IMR-90 (cell line): ENCODE results near the gene KCTD5. TPM values are rescaled to one million over a fixed set of nuclear protein-coding genes. Genes with fewer than 3 reads are reported as not detected.

Experiments
- ATAC-seq: fragments of 200-7000 bp; cut with Tn5 transposase; 2 replicates; pipeline ENCODE4 v1.9.1; 2020; ENCODE audit warnings: low read depth, mild to moderate bottlenecking, moderate library complexity
- BruUV-seq: library from RNA; stranded (reverse); fragments of 400-500 nt; replicated peaks from 2 replicates; lab custom pipeline; 2021; lab: Mats Ljungman, UMichigan
- CTCF ChIA-PET: fragments of 300-600 bp; formaldehyde crosslinking; extraction: SDS; loops from one replicate; lab custom pipeline; 2021; ENCODE audit warnings: antibody characterized with exemption; lab: Yijun Ruan, JAX
- POLR2A ChIA-PET: fragments of 300-600 bp; sonication (Branson Sonifier 250); formaldehyde crosslinking; loops from one replicate; lab custom pipeline; 2022; ENCODE audit warnings: antibody characterized with exemption; ENCODE audit not compliant: unreplicated experiment; lab: Charles Lee
- DNase-seq: peaks from one replicate; pipeline ENCODE4 v3.0.0; 2013
- H2AFZ ChIP-seq: replicated peaks from 2 replicates; pipeline ENCODE3; 2013; ENCODE audit warnings: low read length, mild to moderate bottlenecking; ENCODE audit not compliant: poor library complexity
- H2AK5ac ChIP-seq: 2 replicates; pipeline ENCODE4 v1.6.1; 2013; ENCODE audit warnings: low read depth, low read length, inconsistent platforms
- H2AK9ac ChIP-seq: replicated peaks from 2 replicates; pipeline ENCODE3; 2013; ENCODE audit warnings: mild to moderate bottlenecking, low read depth, low read length, moderate library complexity; ENCODE audit not compliant: poor library complexity
- H2BK120ac ChIP-seq: 2 replicates; pipeline ENCODE4 v1.6.1; 2013; ENCODE audit warnings: low read depth, low read length, inconsistent platforms
- H2BK15ac ChIP-seq: 3 replicates; pipeline ENCODE4 v1.6.1; 2013; ENCODE audit warnings: low read depth, low read length, inconsistent platforms
- H2BK20ac ChIP-seq: 2 replicates; pipeline ENCODE4 v1.6.1; 2013; ENCODE audit warnings: low read depth, mild to moderate bottlenecking, inconsistent platforms, low read length, moderate library complexity
- H2BK5ac ChIP-seq: 2 replicates; pipeline ENCODE4 v1.6.1; 2013; ENCODE audit warnings: mild to moderate bottlenecking, low read depth, low read length, inconsistent platforms; ENCODE audit not compliant: poor library complexity, severe bottlenecking
- H3K14ac ChIP-seq: replicated peaks from 2 replicates; pipeline ENCODE4 v1.6.1; 2013; ENCODE audit warnings: low read depth, low read length, inconsistent platforms
- H3K18ac ChIP-seq: 2 replicates; pipeline ENCODE4 v1.6.1; 2013; ENCODE audit warnings: low read depth, low read length, control low read depth
- H3K23ac ChIP-seq: 2 replicates; pipeline ENCODE4 v1.6.1; 2013; ENCODE audit warnings: low read depth, low read length, inconsistent platforms
- H3K27ac ChIP-seq: 2 replicates; pipeline ENCODE4 v1.5.1; 2013; ENCODE audit warnings: mild to moderate bottlenecking, control low read depth, low read length; ENCODE audit not compliant: insufficient read depth
- H3K27me3 ChIP-seq: 2 replicates; pipeline ENCODE4 v1.6.1; 2013; ENCODE audit warnings: low read length; ENCODE audit not compliant: control insufficient read depth, insufficient read depth
- H3K36me3 ChIP-seq: 2 replicates; pipeline ENCODE4 v1.6.1; 2013; ENCODE audit warnings: low read length, mixed read lengths; ENCODE audit not compliant: control insufficient read depth, insufficient read depth
- H3K4ac ChIP-seq: 2 replicates; pipeline ENCODE4 v1.6.1; 2013; ENCODE audit warnings: low read depth, low read length, inconsistent platforms
- H3K4me1 ChIP-seq: 2 replicates; pipeline ENCODE4 v1.6.1; 2013; ENCODE audit warnings: low read length, mixed read lengths; ENCODE audit not compliant: control insufficient read depth, insufficient read depth
- H3K4me2 ChIP-seq: 2 replicates; pipeline ENCODE4 v1.6.1; 2013; ENCODE audit warnings: low read depth, mild to moderate bottlenecking, control low read depth, low read length, moderate library complexity
- H3K4me3 ChIP-seq: 2 replicates; pipeline ENCODE4 v1.5.1; 2013; ENCODE audit warnings: low read depth, mild to moderate bottlenecking, control low read depth, low read length, moderate library complexity; ENCODE audit not compliant: insufficient read depth
- H3K56ac ChIP-seq: 2 replicates; pipeline ENCODE4 v1.6.1; 2013; ENCODE audit warnings: low read length, inconsistent platforms; ENCODE audit not compliant: insufficient read depth; ENCODE audit errors: extremely low read depth
- H3K79me1 ChIP-seq, 2 experiments: 2 replicates each; pipeline ENCODE4 v1.6.1; 2013; ENCODE audit warnings: low read length in 2 of 2, inconsistent platforms in 1 of 2, low read depth in 1 of 2
- H3K9ac ChIP-seq: 2 replicates; pipeline ENCODE4 v1.6.1; 2013; ENCODE audit warnings: low read depth, low read length, control low read depth
- H3K9me1 ChIP-seq: 2 replicates; pipeline ENCODE4 v1.6.1; 2013; ENCODE audit warnings: low read length, inconsistent platforms; ENCODE audit not compliant: insufficient read depth
- H3K9me3 ChIP-seq: 2 replicates; pipeline ENCODE4 v1.6.1; 2013; ENCODE audit warnings: low read length; ENCODE audit not compliant: control insufficient read depth, insufficient read depth
- H4K20me1 ChIP-seq: 2 replicates; pipeline ENCODE4 v1.6.1; 2013; ENCODE audit warnings: low read length, inconsistent platforms; ENCODE audit not compliant: insufficient read depth
- H4K5ac ChIP-seq: 2 replicates; pipeline ENCODE4 v1.6.1; 2013; ENCODE audit warnings: mild to moderate bottlenecking, low read depth, low read length, control low read depth
- H4K8ac ChIP-seq, 2 experiments: 2 replicates each; pipeline ENCODE4 v1.6.1; 2013; ENCODE audit warnings: low read depth in 2 of 2, low read length in 2 of 2, control low read depth in 1 of 2, inconsistent platforms in 1 of 2
- H4K91ac ChIP-seq: 2 replicates; pipeline ENCODE4 v1.6.1; 2013; ENCODE audit warnings: low read depth, low read length, inconsistent platforms; ENCODE audit not compliant: insufficient read depth
- BHLHE40 ChIP-seq: fragments of 150-350 bp; IDR thresholded peaks from 2 replicates; pipeline ENCODE4 v1.6.1; 2016; ENCODE audit warnings: mild to moderate bottlenecking, low read depth, low read length
- CEBPB ChIP-seq: IDR thresholded peaks from 2 replicates; pipeline ENCODE4 v1.6.1; 2012; ENCODE audit warnings: low read depth, low read length, improper control_type of control experiment
- CHD1 ChIP-seq: IDR thresholded peaks from 2 replicates; pipeline ENCODE4 v1.6.1; 2012; ENCODE audit warnings: low read depth, low read length, improper control_type of control experiment
- FOS ChIP-seq: fragments of 150-350 bp; IDR thresholded peaks from 2 replicates; pipeline ENCODE4 v1.6.1; 2016; ENCODE audit warnings: low read depth, low read length
- MAZ ChIP-seq: IDR thresholded peaks from 2 replicates; pipeline ENCODE4 v1.6.1; 2012; ENCODE audit warnings: low read depth, mild to moderate bottlenecking, low read length, improper control_type of control experiment, moderate library complexity, borderline replicate concordance
- MXI1 ChIP-seq: IDR thresholded peaks from 2 replicates; pipeline ENCODE4 v1.6.1; 2012; ENCODE audit warnings: low read depth, mild to moderate bottlenecking, low read length, moderate library complexity, borderline replicate concordance
- POLR2A ChIP-seq: IDR thresholded peaks from 2 replicates; pipeline ENCODE4 v1.6.1; 2012; ENCODE audit warnings: mild to moderate bottlenecking, low read depth, low read length
- RAD21 ChIP-seq: IDR thresholded peaks from 2 replicates; pipeline ENCODE4 v1.6.1; 2012; ENCODE audit warnings: low read length, improper control_type of control experiment
- RCOR1 ChIP-seq: IDR thresholded peaks from 2 replicates; pipeline ENCODE4 v1.6.1; 2012; ENCODE audit warnings: mild to moderate bottlenecking, low read length, improper control_type of control experiment; ENCODE audit not compliant: insufficient replicate concordance
- RFX5 ChIP-seq: IDR thresholded peaks from 2 replicates; pipeline ENCODE4 v1.8.0; 2012; ENCODE audit warnings: low read depth, mild to moderate bottlenecking, low read length, moderate library complexity
- SMC3 ChIP-seq: fragments of 150-350 bp; IDR thresholded peaks from 2 replicates; pipeline ENCODE4 v1.6.1; 2016; ENCODE audit warnings: low read depth, mild to moderate bottlenecking, antibody characterized with exemption, low read length, moderate library complexity
- WGBS, 2 experiments: methylation state at CpG; one replicate each; pipeline versions ENCODE4 v1.1.5 to v1.1.7; 2013; ENCODE audit warnings: missing lambda C conversion rate in 2 of 2; ENCODE audit not compliant: insufficient read length in 1 of 2; ENCODE audit errors: extremely low coverage in 2 of 2; 5-methylcytosine and 5-hydroxymethylcytosine counted together
- dilution Hi-C: fragments of 300-500 bp; cut with HindIII; formaldehyde crosslinking; loops from one replicate; pipeline ENCODE4 v1.14.3; 2018; ENCODE audit warnings: low sequenced_read_pairs; ENCODE audit not compliant: unreplicated experiment
- in situ Hi-C: fragments of 300-500 bp; cut with MboI; formaldehyde crosslinking; loops from 3 replicates; pipeline ENCODE4 v1.14.3; 2019; ENCODE audit warnings: low sequenced_read_pairs, inconsistent platforms, mixed read lengths
- intact Hi-C: fragments of 100-400 bp; cut with micrococcal nuclease; formaldehyde crosslinking; loops from 2 replicates; pipeline ENCODE4 v1.10.0; 2022
- polyA plus RNA-seq, 3 experiments: library from polyadenylated mRNA; depleted of rRNA; stranded (reverse); fragments of >200 nt; gene quantifications; 2 replicates each; pipeline ENCODE4 v1.2.3, GENCODE V29; 2012; ENCODE audit warnings: low replicate concordance in 1 of 3
- total RNA-seq: library from RNA; depleted of rRNA; stranded (reverse); fragments of >200 nt; gene quantifications from 2 replicates; pipeline ENCODE4 v1.2.3, GENCODE V29; 2012
- TF ChIP-seq, protein P1 (sequence below): fragments of 150-350 bp; IDR thresholded peaks from 2 replicates; pipeline ENCODE4 v1.6.1; 2017; ENCODE audit warnings: mild to moderate bottlenecking, antibody characterized with exemption, low read length, low read depth

Gene KCTD5
- total and polyA plus RNA-seq, 2 of the 4 experiments (the other 2 are of a cell fraction): 17.2 to 56.2 TPM

DNA sequence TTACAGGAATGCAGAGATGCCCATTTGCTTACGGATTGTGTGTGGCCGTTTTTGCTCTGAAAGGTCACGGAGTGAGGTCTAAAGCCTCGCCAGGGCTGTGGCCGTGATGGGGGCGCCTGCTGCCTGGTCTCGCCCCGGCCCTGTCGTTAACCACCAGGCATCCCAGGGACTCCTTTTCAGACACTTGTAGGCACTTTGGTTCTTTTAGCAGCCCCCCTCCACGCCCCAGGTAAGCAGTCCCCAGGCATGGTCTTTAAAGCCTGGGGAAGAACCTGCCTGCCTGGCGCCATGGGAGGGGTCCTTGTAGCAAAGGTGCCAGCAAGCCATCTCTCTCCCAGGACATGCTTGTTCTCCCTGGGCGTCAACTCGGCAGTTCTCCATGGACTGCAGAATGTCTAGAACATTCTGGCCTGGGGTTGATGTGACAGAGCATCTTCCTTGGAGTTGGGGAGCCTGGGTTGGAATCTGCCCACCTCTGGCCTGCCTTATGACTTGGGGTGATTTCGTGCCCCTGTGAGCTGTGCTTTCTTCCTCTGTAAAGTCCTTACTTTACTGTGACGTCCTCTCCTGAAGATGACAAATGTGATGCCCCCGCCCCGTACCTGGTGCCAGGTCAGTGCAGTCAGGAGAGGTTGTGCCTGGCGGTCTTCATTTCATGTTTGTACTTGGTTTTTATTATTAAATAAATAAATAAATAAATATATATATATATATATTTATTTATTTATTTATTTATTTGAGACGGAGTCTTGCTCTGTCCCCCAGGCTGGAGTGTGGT is 5.4 kb downstream of the KCTD5 start:
- Histone ChIP-seq H2AK9ac (no peak overlapping the region), H2AK5ac (no peak overlapping the region), H3K56ac (no peak overlapping the region), H4K91ac (no peak overlapping the region), H4K5ac (no peak overlapping the region), H2AFZ (no peak overlapping the region), H2BK20ac (no peak overlapping the region), H4K8ac (no peak overlapping the region), H2BK15ac (no peak overlapping the region), H3K9me3 (no peaks in the 10 kb centered on the region), H3K79me1 (peaks cover 10 to 52% of the 10 kb centered on the region in 2 experiments), H3K4ac (no peak overlapping the region), H3K14ac (no peak overlapping the region), H3K23ac (no peak overlapping the region), H4K20me1 (peaks cover 45% of the 10 kb centered on the region), H2BK5ac (no peak overlapping the region), H3K27me3 (no peaks in the 10 kb centered on the region), H3K27ac (no peak overlapping the region), H2BK120ac (no peak overlapping the region), H3K4me2 (no peak overlapping the region), H3K4me1 (peaks cover 3% of the 10 kb centered on the region; the same call in 1 of the 2 replicates), H3K4me3 (no peak overlapping the region), H3K36me3 (peaks cover 7% of the 10 kb centered on the region; the same call in 1 of the 2 replicates), H3K9me1 (peaks cover 10% of the 10 kb centered on the region; the same call in 1 of the 2 replicates), H3K9ac (no peak overlapping the region), H3K18ac (no peak overlapping the region)
- TF ChIP-seq MXI1 (no peak), CHD1 (no peak), BHLHE40 (no peak), RAD21 (no peak), POLR2A (no peak), CEBPB (no peak), RFX5 (no peak), FOS (no peak), SMC3 (no peak), RCOR1 (no peak), MAZ (no peak)
- TF ChIP-seq, protein P1, sequence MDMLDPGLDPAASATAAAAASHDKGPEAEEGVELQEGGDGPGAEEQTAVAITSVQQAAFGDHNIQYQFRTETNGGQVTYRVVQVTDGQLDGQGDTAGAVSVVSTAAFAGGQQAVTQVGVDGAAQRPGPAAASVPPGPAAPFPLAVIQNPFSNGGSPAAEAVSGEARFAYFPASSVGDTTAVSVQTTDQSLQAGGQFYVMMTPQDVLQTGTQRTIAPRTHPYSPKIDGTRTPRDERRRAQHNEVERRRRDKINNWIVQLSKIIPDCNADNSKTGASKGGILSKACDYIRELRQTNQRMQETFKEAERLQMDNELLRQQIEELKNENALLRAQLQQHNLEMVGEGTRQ: no peak
- DNase-seq: no peak
- in situ Hi-C loops: no loop called here
- ATAC-seq: no peak
- ChIA-PET CTCF (no interaction called here), POLR2A (no interaction called here)
- WGBS, 2 experiments: 97% methylated on average over 10 of the region's 19 CpGs; no CpG with 5 or more reads in 1 of the 2 experiments
- dilution Hi-C loops: no loop called here
- no TSS peak for BruUV-seq
- intact Hi-C loops: no loop called here
